ENCODE measurements around the gene MAP3K4. TPM values are rescaled to one million over a fixed set of nuclear protein-coding genes. Genes with fewer than 3 reads are reported as not detected.

Gene MAP3K4
- total and polyA plus RNA-seq, 2 of the 8 experiments (the other 6 are each of a cell fraction or from before 2014, with no cell fraction given): 16.6 to 51.6 TPM

GRCh38 chr6:161088676-161089328, 97.2 kb downstream of the MAP3K4 start:
- no peaks in the 10 kb centered on the region for H3K79me1 ChIP-seq (ENCODE audit: low read depth, low read length)
- H3K4me2 ChIP-seq (ENCODE audit: insufficient read depth in 1 of 2, low read depth in 2 of 2, low read length in 2 of 2): no peak overlapping the region
- 95% methylated on average over 2 of the region's 2 CpGs; no CpG with 5 or more reads in 1 of the 2 experiments for WGBS, 2 experiments (ENCODE audit: extremely low coverage in 1 of 2, insufficient coverage in 1 of 2, insufficient read length in 1 of 2, insufficient replicate concordance in 2 of 2, low coverage in 1 of 2, low lambda C conversion rate in 2 of 2, missing lambda C conversion rate in 1 of 2)
- ChIA-PET CTCF (ENCODE audit: partially characterized antibody) (interaction anchor here (0.7 to 1.4 kb wide), 3 partner anchors 8 to 286 kb away, joined by 3 to 5 read pairs (median 3); no protein-coding TSS in a partner anchor), POLR2A (ENCODE audit: partially characterized antibody) (no interaction called here)
- no peak overlapping the region for H2BK120ac ChIP-seq (replicated peaks; ENCODE audit: low read depth, low read length)
- H2AK5ac ChIP-seq (ENCODE audit: low read depth, low read length): no peak overlapping the region
- no peak overlapping the region for H3K4me3 ChIP-seq (ENCODE audit: extremely low read depth in 1 of 4, insufficient read depth in 2 of 4, low read depth in 3 of 4, low read length in 4 of 4)
- no peak overlapping the region for H3K9ac ChIP-seq (replicated peaks in 1 of 4; ENCODE audit: extremely low read depth in 1 of 4, low read depth in 3 of 4, low read length in 3 of 4)
- no peak overlapping the region for H4K5ac ChIP-seq (ENCODE audit: insufficient read length, low read depth, low read length)
- DNase-seq (ENCODE audit: low read depth in 1 of 2, low spot score in 2 of 2) (no peak), FAIRE-seq (no peak)
- no peaks in the 10 kb centered on the region; the same call in 1 of the 2 replicates for H3K23me2 ChIP-seq (ENCODE audit: low read depth, low read length)
- H4K91ac ChIP-seq (replicated peaks; ENCODE audit: insufficient read length, low read length): no peak overlapping the region
- no peak overlapping the region for H2BK12ac ChIP-seq (ENCODE audit: low read depth, low read length)
- H3K27ac ChIP-seq (ENCODE audit: low read depth, low read length): no peak overlapping the region
- H3K18ac ChIP-seq (ENCODE audit: extremely low read depth, low read length): no peak overlapping the region
- H2BK15ac ChIP-seq (ENCODE audit: low read length): no peak overlapping the region
- H4K20me1 ChIP-seq (replicated peaks in 1 of 2; ENCODE audit: control insufficient read depth in 1 of 2, insufficient read depth in 2 of 2, low read length in 2 of 2): no peaks in the 10 kb centered on the region
- H3K23ac ChIP-seq (ENCODE audit: insufficient read length): no peak overlapping the region
- H3K4ac ChIP-seq (replicated peaks; ENCODE audit: insufficient read length, low read depth, low read length): no peak overlapping the region
- H3K14ac ChIP-seq (ENCODE audit: insufficient read length): no peak overlapping the region
- H3K56ac ChIP-seq (replicated peaks; ENCODE audit: insufficient read length, low read depth, low read length): no peak overlapping the region
- peaks cover 4 to 64% (median 36%) of the 10 kb centered on the region in 4 experiments; a peak in 7 of 8 replicates for H3K36me3 ChIP-seq (ENCODE audit: control insufficient read depth in 2 of 4, insufficient read depth in 4 of 4, low read length in 3 of 4)
- no peak overlapping the region for H4K8ac ChIP-seq (ENCODE audit: extremely low read depth, insufficient read depth, low read length)
- no peaks in the 10 kb centered on the region for H3K4me1 ChIP-seq (replicated peaks in 1 of 4; ENCODE audit: control insufficient read depth in 3 of 4, insufficient read depth in 4 of 4, low read length in 3 of 4)
- H2AFZ ChIP-seq (ENCODE audit: low read length): no peak overlapping the region
- H2BK20ac ChIP-seq (ENCODE audit: low read length): no peak overlapping the region
- no peak overlapping the region for H2BK5ac ChIP-seq (ENCODE audit: low read depth, low read length)
- no peaks in the 10 kb centered on the region for H3K79me2 ChIP-seq (ENCODE audit: control insufficient read depth in 1 of 2, insufficient read depth in 2 of 2, low read length in 2 of 2)
- no peaks in the 10 kb centered on the region for H3K27me3 ChIP-seq (replicated peaks in 1 of 4; ENCODE audit: control insufficient read depth in 3 of 4, extremely low read depth in 1 of 4, insufficient read depth in 3 of 4, low read length in 3 of 4)
- no peaks in the 10 kb centered on the region for H3K9me3 ChIP-seq (ENCODE audit: insufficient read depth in 2 of 2, low read depth in 1 of 2, low read length in 1 of 2)
- TF ChIP-seq TCF12 (IDR thresholded peaks at IDR 0.05; ENCODE audit: low read depth, low read length): no peak
- no peak for TF ChIP-seq RFX5 (IDR thresholded peaks at IDR 0.05; ENCODE audit: borderline replicate concordance, low read depth, low read length)
- no peak for TF ChIP-seq CREB1 (IDR thresholded peaks at IDR 0.05)
- peak; percentile 75 to 82; a peak in 3 of 4 replicates for TF ChIP-seq SIN3A (conservative IDR thresholded peaks at IDR 0.05 in 1 of 2, IDR thresholded peaks at IDR 0.05 in 1 of 2; ENCODE audit: low read depth in 1 of 2, low read length in 2 of 2)
